Measurements from ENCODE around the gene ESR2. TPM values are rescaled to one million over a fixed set of nuclear protein-coding genes. Genes with fewer than 3 reads are reported as not detected.

ESR2 gene
- total RNA-seq, 3 donors from 2014 or later: 1.3 to 4.5 (median 4.4) TPM

DNA sequence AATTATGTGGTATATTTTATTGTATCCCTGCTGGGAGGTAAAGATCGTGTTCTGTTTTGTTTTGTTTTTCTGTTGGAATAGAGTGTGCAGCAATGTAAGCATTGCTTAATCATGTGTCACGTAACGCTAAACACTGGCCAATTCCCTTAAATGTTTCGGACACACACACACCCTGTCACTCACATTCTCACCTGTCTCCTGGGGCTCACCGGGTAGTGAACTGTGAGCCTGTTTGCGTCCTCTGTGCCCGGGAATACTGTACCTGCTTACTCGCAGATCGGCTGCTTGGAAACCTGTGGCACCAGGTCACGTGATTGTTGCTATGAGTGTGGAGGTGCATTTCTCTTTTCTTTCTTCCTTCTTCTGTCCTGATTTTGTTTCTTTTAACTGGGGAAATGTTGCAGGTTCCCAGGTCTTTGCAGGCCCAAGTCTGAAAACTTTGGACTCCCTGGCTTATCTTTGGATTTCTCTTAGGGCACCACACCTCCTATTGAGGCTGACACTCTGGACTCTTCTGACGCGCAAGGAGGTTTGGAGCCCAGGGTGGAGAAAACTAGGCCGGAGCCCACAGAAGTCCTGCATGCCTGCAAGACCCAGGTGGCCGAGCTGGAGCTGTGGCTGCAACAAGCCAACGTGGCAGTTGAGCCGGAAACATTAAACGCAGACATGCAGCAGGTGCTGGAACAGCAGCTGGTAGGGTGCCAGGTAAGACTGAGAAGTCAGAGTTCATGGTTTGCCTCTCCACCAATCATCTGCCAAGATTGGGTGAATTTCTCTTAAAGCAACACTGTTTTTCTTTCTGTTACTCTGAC, 181.1 kb downstream of the ESR2 start:
- DNase-seq (no peak), ATAC-seq (no peak)
- H3K9me3 Mint-ChIP-seq: no peaks in the 10 kb centered on the region
- H3K4me3 Mint-ChIP-seq: no peak overlapping the region
- no peaks in the 10 kb centered on the region for H3K27me3 Mint-ChIP-seq (ENCODE audit: low read depth)
- H3K4me1 Mint-ChIP-seq (ENCODE audit: low read depth): no peaks in the 10 kb centered on the region
- H3K36me3 Mint-ChIP-seq (ENCODE audit: insufficient read depth): peaks cover 22% of the 10 kb centered on the region

DNA sequence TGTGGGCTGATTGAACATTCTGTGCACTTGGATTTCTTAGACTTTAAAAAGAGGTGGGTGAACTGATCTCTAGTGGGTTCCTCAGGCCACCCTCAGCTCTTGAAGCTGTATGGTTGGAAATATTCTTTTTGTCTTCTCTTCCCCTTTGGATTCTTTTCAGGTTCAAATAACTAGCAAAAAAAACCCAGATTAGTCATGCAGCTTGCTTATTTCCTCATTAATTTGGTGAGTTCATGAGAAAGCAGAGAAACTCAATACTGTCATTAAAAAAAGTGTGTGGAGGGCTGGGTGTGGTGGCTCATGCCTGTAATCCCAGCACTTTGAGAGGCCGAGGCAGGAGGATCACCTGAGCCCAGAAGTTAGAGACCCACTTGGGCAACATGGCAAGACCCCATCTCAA, 183.4 kb downstream of the ESR2 start:
- H3K36me3 Mint-ChIP-seq (ENCODE audit: insufficient read depth): peaks cover 19% of the 10 kb centered on the region
- H3K27me3 Mint-ChIP-seq (ENCODE audit: low read depth): no peaks in the 10 kb centered on the region
- H3K4me3 Mint-ChIP-seq: no peak overlapping the region
- H3K4me1 Mint-ChIP-seq (ENCODE audit: low read depth): no peaks in the 10 kb centered on the region
- H3K9me3 Mint-ChIP-seq: no peaks in the 10 kb centered on the region
- no peak for DNase-seq
- no peak for ATAC-seq

DNA sequence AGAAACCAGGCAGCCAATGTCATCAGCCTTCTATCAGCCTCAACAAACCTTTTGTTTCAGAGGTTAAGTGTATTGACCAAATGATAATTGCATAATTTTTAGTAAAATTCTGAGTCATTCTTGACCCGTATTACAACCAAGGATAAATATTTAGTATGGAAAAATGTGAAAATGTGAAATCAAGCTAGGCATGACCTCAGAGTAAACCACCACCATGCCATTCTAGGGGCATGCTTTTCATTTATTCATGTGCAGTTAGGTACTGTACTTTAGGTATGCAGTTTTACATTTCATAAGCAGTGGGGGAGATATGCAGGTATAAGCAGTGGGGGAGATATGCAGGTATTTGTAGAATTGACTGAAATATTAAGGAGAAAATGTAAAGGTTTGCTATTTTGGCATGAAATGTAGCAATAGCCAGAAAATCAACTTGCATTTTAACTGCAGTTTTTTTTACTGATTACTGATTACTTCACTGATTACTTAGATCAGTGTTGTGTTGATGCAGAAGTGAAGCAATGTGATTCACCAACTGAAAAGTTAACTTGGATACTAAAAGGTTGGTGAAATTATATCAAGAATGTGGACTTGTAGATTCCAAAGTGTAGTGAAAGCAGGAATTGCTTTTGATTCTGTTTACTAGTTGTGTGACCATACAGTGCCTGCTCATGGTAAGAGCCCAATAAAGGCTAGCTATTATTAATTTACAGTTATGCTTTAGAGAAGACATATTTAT, 184.2 kb downstream of the ESR2 start:
- H3K4me1 Mint-ChIP-seq (ENCODE audit: low read depth): no peaks in the 10 kb centered on the region
- no peaks in the 10 kb centered on the region for H3K27me3 Mint-ChIP-seq (ENCODE audit: low read depth)
- H3K36me3 Mint-ChIP-seq (ENCODE audit: insufficient read depth): peaks cover 22% of the 10 kb centered on the region
- ATAC-seq (no peak), DNase-seq (no peak)
- no peaks in the 10 kb centered on the region for H3K9me3 Mint-ChIP-seq
- no peak overlapping the region for H3K4me3 Mint-ChIP-seq

DNA sequence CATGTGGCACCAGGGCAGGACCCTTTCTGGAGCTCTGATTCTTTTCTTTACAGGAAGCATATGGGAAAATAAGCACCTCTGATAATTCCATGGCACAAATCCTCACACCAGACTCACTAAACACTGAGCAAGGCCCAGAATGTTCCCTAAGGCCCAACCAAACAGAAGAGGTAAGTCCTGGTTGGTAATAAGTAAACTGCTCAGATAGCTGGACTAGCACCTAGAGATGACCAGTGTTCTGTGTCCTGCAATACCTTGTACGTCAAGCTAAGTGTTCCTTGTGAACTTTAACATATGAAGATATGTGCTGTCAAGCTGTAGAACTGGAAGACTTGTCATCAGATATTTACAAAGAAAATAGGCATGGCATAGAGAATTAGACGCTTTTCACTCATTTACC, 186.7 kb downstream of the ESR2 start:
- Mint-ChIP-seq H3K27me3 (ENCODE audit: low read depth) (no peaks in the 10 kb centered on the region), H3K4me1 (ENCODE audit: low read depth) (no peaks in the 10 kb centered on the region), H3K36me3 (ENCODE audit: insufficient read depth) (peaks cover 33% of the 10 kb centered on the region), H3K4me3 (no peak overlapping the region), H3K9me3 (no peaks in the 10 kb centered on the region)
- ATAC-seq: no peak
- DNase-seq: no peak

DNA sequence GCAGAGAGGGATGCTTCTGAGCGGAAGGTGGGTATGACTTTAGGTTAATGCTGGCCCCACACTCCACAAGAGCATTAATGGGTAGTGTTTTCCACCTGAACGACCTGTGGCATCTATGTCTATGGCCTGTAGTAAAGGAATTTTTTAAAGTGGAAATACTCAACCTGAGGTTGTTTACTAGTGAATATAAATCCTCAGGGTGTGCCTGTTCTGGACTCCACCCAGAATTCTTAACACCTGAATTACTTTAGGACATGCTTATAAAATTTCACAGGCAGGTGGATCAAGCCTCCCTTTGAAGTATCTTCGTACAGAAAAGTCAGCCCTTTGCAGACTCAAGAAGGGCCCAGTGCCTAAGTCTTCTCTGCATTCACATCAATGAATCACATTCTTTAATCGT, 196.1 kb downstream of the ESR2 start:
- Mint-ChIP-seq H3K4me1 (ENCODE audit: low read depth) (no peaks in the 10 kb centered on the region), H3K36me3 (ENCODE audit: insufficient read depth) (peaks cover 47% of the 10 kb centered on the region), H3K4me3 (no peak overlapping the region), H3K27me3 (ENCODE audit: low read depth) (no peaks in the 10 kb centered on the region), H3K9me3 (peaks cover 4% of the 10 kb centered on the region)
- no peak for ATAC-seq
- no peak for DNase-seq

DNA sequence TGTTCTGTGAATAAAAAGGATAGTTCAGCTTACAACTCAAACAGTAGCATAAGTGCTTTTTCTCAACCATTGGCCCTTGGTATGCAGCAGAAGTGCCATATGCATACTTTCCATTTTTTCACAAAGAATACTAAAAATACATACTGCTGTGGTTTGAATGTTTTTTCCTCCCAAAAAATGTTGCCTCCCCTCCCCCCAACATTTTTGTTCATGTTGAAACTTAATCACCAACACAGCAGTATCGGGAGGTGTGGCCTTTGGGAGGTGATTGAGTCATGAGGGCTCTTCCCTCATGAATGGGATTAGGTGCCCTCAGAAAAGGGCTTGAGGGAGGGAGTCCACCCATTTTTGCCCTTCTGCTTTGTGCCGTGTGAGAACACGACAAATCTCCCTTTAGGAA, 198.6 kb downstream of the ESR2 start:
- H3K27me3 Mint-ChIP-seq (ENCODE audit: low read depth): no peaks in the 10 kb centered on the region
- ATAC-seq (no peak), DNase-seq (no peak)
- peaks cover 47% of the 10 kb centered on the region for H3K36me3 Mint-ChIP-seq (ENCODE audit: insufficient read depth)
- no peaks in the 10 kb centered on the region for H3K4me1 Mint-ChIP-seq (ENCODE audit: low read depth)
- no peak overlapping the region for H3K4me3 Mint-ChIP-seq
- H3K9me3 Mint-ChIP-seq: peaks cover 4% of the 10 kb centered on the region

DNA sequence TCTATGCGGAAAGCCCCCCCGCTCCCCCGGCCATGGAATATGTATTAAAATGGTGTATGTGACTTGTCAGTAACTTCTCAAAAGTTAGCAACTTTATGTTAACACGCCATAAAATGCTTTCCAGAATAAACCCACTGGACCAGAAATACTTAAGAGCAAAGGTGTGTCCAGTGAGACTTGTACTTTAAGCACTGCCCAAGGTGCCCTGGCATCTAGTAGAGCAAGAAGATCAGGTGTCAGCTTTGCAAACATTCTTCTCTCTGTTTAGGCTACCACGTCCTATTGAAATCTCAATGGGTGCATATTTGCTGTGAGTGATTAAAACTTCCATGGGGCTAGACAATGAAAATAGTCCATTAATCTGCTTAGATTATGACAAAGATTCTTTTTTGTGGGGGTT, 201.2 kb downstream of the ESR2 start:
- no peak overlapping the region for H3K4me3 Mint-ChIP-seq
- H3K36me3 Mint-ChIP-seq (ENCODE audit: insufficient read depth): peaks cover 39% of the 10 kb centered on the region

DNA sequence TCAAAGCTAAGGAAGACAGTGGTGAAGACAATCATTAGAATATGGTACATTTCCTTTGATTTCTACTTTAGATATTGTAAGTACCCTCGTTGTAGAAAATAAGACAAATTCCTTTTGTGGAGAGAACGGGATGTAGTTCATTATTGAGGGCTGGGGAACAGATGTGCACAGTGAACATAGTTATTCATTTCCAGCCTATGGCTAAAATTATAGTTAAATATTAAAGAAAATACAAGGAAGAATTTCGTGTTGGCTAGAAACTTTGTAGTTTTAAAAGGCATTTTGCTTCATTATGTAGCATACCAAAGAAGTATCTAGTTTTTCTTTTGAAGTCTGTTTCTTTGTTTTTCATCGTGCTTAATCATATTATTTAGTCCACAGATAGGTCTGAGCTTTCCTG, 201.8 kb downstream of the ESR2 start:
- Mint-ChIP-seq H3K9me3 (no peaks in the 10 kb centered on the region), H3K27me3 (ENCODE audit: low read depth) (no peaks in the 10 kb centered on the region), H3K4me1 (ENCODE audit: low read depth) (no peaks in the 10 kb centered on the region), H3K36me3 (ENCODE audit: insufficient read depth) (peaks cover 33% of the 10 kb centered on the region), H3K4me3 (no peak overlapping the region)
- DNase-seq (no peak), ATAC-seq (no peak)

More for the DNA sequence above, 201.2 kb downstream of the ESR2 start:
- Mint-ChIP-seq H3K27me3 (ENCODE audit: low read depth) (no peaks in the 10 kb centered on the region), H3K9me3 (no peaks in the 10 kb centered on the region), H3K4me1 (ENCODE audit: low read depth) (no peaks in the 10 kb centered on the region)
- ATAC-seq (no peak), DNase-seq (no peak)

DNA sequence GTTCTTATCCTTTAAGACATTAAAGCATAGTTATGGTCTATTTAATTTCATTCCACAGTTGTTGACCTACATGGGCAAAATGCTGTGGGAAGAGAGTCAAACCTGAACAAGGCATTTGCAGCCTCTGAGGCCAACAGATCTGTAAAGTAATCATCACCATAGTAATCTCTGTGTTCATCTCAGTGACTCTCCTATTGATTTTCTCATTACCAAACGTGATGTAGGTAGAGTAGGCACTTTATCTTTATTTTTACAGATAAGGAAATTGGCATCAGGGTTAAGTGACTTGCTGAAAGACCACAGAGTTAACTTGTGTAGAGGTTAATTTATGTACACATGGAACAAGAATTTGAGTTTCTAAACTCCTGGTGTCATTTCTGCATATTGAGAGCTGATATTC, 203.0 kb downstream of the ESR2 start:
- no peaks in the 10 kb centered on the region for H3K27me3 Mint-ChIP-seq (ENCODE audit: low read depth)
- H3K36me3 Mint-ChIP-seq (ENCODE audit: insufficient read depth): peaks cover 28% of the 10 kb centered on the region
- no peak for ATAC-seq
- no peaks in the 10 kb centered on the region for H3K4me1 Mint-ChIP-seq (ENCODE audit: low read depth)
- DNase-seq: no peak
- no peaks in the 10 kb centered on the region for H3K9me3 Mint-ChIP-seq
- no peak overlapping the region for H3K4me3 Mint-ChIP-seq

DNA sequence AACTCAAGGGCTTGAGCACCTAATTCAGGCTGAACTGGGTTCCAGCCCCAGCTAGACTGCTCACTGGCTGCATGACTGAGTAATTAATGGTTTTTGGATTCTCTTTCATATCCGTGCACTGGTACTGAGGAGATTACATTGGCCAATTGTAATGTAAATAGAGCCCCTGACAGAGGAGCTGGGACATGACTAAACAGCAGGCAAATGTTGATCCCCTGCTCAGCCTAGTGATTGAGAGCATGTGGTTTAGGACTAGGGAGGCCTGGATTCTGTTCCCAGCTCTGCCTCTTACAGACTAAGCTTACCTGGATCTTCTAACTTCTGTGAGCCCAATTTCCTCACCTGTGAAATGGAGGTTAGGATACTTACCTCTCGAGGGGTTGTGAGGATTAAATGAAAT, 204.3 kb downstream of the ESR2 start:
- no peaks in the 10 kb centered on the region for H3K27me3 Mint-ChIP-seq (ENCODE audit: low read depth)
- H3K9me3 Mint-ChIP-seq: no peaks in the 10 kb centered on the region
- no peak for DNase-seq
- no peaks in the 10 kb centered on the region for H3K4me1 Mint-ChIP-seq (ENCODE audit: low read depth)
- no peak for ATAC-seq
- H3K4me3 Mint-ChIP-seq: no peak overlapping the region
- peaks cover 34% of the 10 kb centered on the region for H3K36me3 Mint-ChIP-seq (ENCODE audit: insufficient read depth)

DNA sequence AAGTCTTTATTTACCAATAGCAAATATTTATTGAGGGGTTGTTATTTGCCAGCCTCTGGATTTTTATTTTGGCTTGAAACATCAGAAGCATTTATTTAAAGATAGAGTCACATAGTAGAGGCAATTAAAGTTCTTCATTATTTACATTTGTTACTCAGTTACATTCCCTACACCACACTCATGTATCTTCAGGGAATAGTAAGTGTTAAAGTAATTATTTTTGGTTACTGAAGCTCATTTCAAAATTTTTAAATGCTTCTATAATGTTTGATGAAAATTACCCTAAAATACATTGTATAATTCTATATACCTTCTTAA, 205.6 kb downstream of the ESR2 start:
- Mint-ChIP-seq H3K4me3 (no peak overlapping the region), H3K36me3 (ENCODE audit: insufficient read depth) (peaks cover 37% of the 10 kb centered on the region), H3K27me3 (ENCODE audit: low read depth) (no peaks in the 10 kb centered on the region), H3K9me3 (no peaks in the 10 kb centered on the region), H3K4me1 (ENCODE audit: low read depth) (no peaks in the 10 kb centered on the region)
- no peak for DNase-seq
- ATAC-seq: no peak

DNA sequence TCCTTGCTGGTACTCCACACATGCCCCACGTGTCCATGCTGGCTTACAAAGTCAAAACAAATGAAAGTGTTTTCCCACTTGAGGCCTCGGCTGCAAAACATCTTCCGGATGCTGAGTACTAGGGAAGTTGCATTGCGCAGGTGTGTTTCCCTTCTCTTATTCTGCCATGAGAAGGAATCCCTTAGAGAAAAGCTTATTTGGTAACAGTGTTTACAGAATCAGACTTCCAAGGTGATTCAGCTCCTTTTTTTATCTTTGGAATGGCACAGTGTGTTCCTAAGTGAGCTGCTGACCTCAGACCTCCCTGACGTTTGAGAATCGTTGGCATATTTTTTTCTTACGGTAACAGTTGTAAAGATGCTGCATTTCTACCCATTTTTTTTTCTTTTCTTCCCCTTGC, 211.3 kb downstream of the ESR2 start:
- no peaks in the 10 kb centered on the region for H3K27me3 Mint-ChIP-seq (ENCODE audit: low read depth)
- DNase-seq (no peak), ATAC-seq (no peak)
- no peaks in the 10 kb centered on the region for H3K9me3 Mint-ChIP-seq
- H3K36me3 Mint-ChIP-seq (ENCODE audit: insufficient read depth): peaks cover 51% of the 10 kb centered on the region
- no peak overlapping the region for H3K4me3 Mint-ChIP-seq
- peaks cover 3% of the 10 kb centered on the region for H3K4me1 Mint-ChIP-seq (ENCODE audit: low read depth)

DNA sequence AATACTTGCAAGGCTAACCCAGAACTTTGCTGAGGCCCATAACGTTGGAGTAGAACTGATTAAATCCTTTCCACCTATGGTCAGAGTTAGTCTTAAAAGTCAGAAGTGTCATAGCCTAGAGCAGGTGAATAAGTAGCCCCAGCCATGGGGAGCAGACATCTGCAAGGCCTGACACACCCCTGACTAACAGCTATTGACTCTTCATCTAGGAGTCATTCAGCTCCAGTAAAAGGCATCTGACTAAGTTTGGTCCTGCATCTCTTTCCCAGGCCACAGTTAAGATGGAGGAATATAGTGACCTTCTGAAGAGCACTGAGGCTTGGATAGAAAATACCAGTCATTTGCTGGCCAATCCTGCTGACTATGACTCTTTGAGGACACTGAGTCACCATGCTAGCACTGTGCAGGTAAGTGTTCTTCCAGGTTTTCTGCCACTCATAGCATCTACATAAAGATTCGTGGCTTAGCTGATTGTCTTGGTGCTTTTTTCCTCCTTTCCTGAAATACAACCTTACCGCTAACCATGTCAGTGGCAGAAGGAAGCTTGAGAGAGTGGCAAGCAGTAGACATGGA, 212.9 kb downstream of the ESR2 start:
- ATAC-seq (no peak), DNase-seq (no peak)
- Mint-ChIP-seq H3K27me3 (ENCODE audit: low read depth) (no peaks in the 10 kb centered on the region), H3K4me1 (ENCODE audit: low read depth) (peaks cover 3% of the 10 kb centered on the region), H3K9me3 (no peaks in the 10 kb centered on the region), H3K36me3 (ENCODE audit: insufficient read depth) (peaks cover 49% of the 10 kb centered on the region), H3K4me3 (no peak overlapping the region)

DNA sequence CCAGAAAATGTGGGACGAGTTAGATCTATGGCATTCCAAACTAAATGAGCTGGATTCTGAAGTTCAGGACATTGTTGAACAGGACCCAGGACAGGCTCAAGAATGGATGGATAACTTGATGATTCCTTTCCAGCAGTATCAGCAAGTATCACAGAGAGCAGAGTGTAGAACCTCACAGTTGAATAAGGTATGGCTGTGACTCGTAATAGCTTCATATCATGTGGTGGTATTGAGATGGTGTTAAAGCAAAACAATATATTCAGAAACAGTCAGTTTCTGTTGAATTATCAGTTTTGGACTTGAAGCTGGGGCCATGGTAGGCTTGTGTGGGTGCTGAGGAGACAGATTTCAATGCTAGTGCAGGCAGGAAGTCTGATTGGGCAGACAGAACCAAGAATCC, 213.7 kb downstream of the ESR2 start:
- Mint-ChIP-seq H3K27me3 (ENCODE audit: low read depth) (no peaks in the 10 kb centered on the region), H3K36me3 (ENCODE audit: insufficient read depth) (peaks cover 43% of the 10 kb centered on the region), H3K4me1 (ENCODE audit: low read depth) (peaks cover 3% of the 10 kb centered on the region), H3K9me3 (no peaks in the 10 kb centered on the region), H3K4me3 (no peak overlapping the region)
- ATAC-seq (no peak), DNase-seq (no peak)

DNA sequence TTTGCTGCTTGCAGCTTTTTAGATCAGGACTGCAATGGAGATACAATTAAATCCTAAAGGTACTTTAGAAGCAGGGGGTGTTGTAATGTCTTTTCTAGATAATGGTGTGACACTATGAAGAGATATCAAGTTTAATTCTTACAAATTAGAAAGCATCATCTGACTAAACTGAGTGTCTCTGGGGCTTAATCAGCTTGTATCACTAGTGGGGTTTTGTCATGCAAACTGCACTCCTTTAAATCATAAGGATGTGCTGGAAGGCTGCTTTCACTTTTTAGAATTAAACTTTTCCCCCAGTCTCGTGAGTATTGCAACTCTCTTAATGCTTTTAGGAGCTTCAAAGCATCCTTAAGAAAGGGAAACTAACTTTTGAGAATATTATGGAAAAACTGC, 218.6 kb downstream of the ESR2 start:
- ATAC-seq (no peak), DNase-seq (no peak)
- H3K9me3 Mint-ChIP-seq: no peaks in the 10 kb centered on the region
- H3K4me3 Mint-ChIP-seq: no peak overlapping the region
- peaks cover 45% of the 10 kb centered on the region for H3K36me3 Mint-ChIP-seq (ENCODE audit: insufficient read depth)
- H3K27me3 Mint-ChIP-seq (ENCODE audit: low read depth): no peaks in the 10 kb centered on the region
- H3K4me1 Mint-ChIP-seq (ENCODE audit: low read depth): peaks cover 3% of the 10 kb centered on the region

All from activated T-cell treated with anti-CD3 and anti-CD28 coated beads, Interleukin-2, amount 50 U/mL, for 4 hours (primary cell).